Endothelial cell of umbilical vein (primary cell): ENCODE results near the gene AMH. TPM values are rescaled to one million over a fixed set of nuclear protein-coding genes. Genes with fewer than 3 reads are reported as not detected.
A peak's percentile ranks its signal among the peaks of the same experiment; 100 is the strongest.

Experiments
- BruUV-seq: library from RNA; stranded (reverse); fragments of 400-500 nt; replicated peaks from 2 replicates; lab custom pipeline; 2021; lab: Mats Ljungman, UMichigan
- CTCF ChIA-PET: fragments of 300-600, 350-600 bp; sonication (Branson Sonifier 250); formaldehyde crosslinking; loops from one replicate; lab custom pipeline; 2021; ENCODE audit warnings: antibody characterized with exemption, inconsistent platforms; lab: Charles Lee
- POLR2A ChIA-PET: fragments of 300-600, 350-600 bp; sonication (Branson Sonifier 250); formaldehyde crosslinking; loops from one replicate; lab custom pipeline; 2021; ENCODE audit warnings: antibody characterized with exemption, inconsistent platforms; lab: Charles Lee
- DNase-seq: peaks from one replicate; pipeline ENCODE4 v3.0.0-alpha.2; 2011; ENCODE audit warnings: low read depth, low spot score
- FAIRE-seq: peaks from 2 replicates; lab custom pipeline; 2011; peaks lifted over from hg19 to GRCh38; lab: Jason Lieb, UNC
- H2AFZ ChIP-seq: 2 replicates; pipeline ENCODE4 v1.6.0; 2012; ENCODE audit warnings: low read depth, low read length, control low read depth, inconsistent platforms
- H3K27ac ChIP-seq: 2 replicates; pipeline ENCODE4 v1.5.1; 2011; ENCODE audit warnings: low read depth, mild to moderate bottlenecking, control low read depth, low read length, moderate library complexity; ENCODE audit not compliant: insufficient read depth
- H3K27me3 ChIP-seq, 2 experiments: 2 replicates each; pipeline versions ENCODE4 v1.6.0 to v1.6.1; 2011; ENCODE audit warnings: low read length in 2 of 2, mixed read lengths in 1 of 2; ENCODE audit not compliant: control insufficient read depth in 2 of 2, insufficient read depth in 2 of 2
- H3K36me3 ChIP-seq, 2 experiments: 2 replicates in 1 of 2; 3 replicates in 1 of 2; pipeline ENCODE4 v1.5.1; 2011; ENCODE audit warnings: low read length in 2 of 2, mild to moderate bottlenecking in 1 of 2, moderate library complexity in 1 of 2; ENCODE audit not compliant: control insufficient read depth in 2 of 2, insufficient read depth in 2 of 2; ENCODE audit errors: extremely low read depth in 1 of 2
- H3K4me1 ChIP-seq: 3 replicates; pipeline ENCODE4 v1.5.1; 2011; ENCODE audit warnings: mild to moderate bottlenecking, low read length; ENCODE audit not compliant: control insufficient read depth, insufficient read depth; ENCODE audit errors: extremely low read depth
- H3K4me2 ChIP-seq: 2 replicates; pipeline ENCODE4 v1.6.1; 2011; ENCODE audit warnings: low read length, control low read depth, mixed read lengths; ENCODE audit not compliant: insufficient read depth
- H3K4me3 ChIP-seq, 3 experiments: fragments of 200-600 bp in 1 of 3; sonication (generic), shearing (Covaris generic) in 1 of 3; replicated peaks in 1 of 3; 2 replicates each; pipeline ENCODE4 v1.5.1; 2011 to 2016; ENCODE audit warnings: control low read depth in 3 of 3, low read length in 3 of 3, mild to moderate bottlenecking in 2 of 3, inconsistent platforms in 1 of 3, low read depth in 1 of 3, moderate library complexity in 1 of 3; ENCODE audit not compliant: insufficient read depth in 1 of 3
- H3K79me2 ChIP-seq: 2 replicates; pipeline ENCODE4 v1.6.0; 2012; ENCODE audit warnings: low read length, inconsistent platforms; ENCODE audit not compliant: control insufficient read depth, insufficient read depth
- H3K9ac ChIP-seq: replicated peaks from 2 replicates; pipeline ENCODE3; 2011; ENCODE audit warnings: low read length, control low read depth; ENCODE audit not compliant: insufficient read depth; ENCODE audit errors: extremely low read depth
- H3K9me1 ChIP-seq: replicated peaks from 3 replicates; pipeline ENCODE4 v1.6.0; 2011; ENCODE audit warnings: mild to moderate bottlenecking, low read length; ENCODE audit not compliant: control insufficient read depth, insufficient read depth; ENCODE audit errors: extremely low read depth
- H3K9me3 ChIP-seq: replicated peaks from 2 replicates; pipeline ENCODE4 v1.5.1; 2012; ENCODE audit warnings: low read length, inconsistent platforms; ENCODE audit not compliant: control insufficient read depth, insufficient read depth
- H4K20me1 ChIP-seq: replicated peaks from 2 replicates; pipeline ENCODE3; 2011; ENCODE audit warnings: mild to moderate bottlenecking, low read length; ENCODE audit not compliant: control insufficient read depth, insufficient read depth; ENCODE audit errors: extremely low read depth
- CTCF ChIP-seq, 2 donors: IDR thresholded peaks; 1 replicate in 1 of 2; 2 replicates in 1 of 2; pipeline ENCODE4 v1.5.1; 2011; ENCODE audit warnings: low read length in 2 of 2, mild to moderate bottlenecking in 2 of 2, moderate library complexity in 2 of 2, control low read depth in 1 of 2, inconsistent platforms in 1 of 2, low read depth in 1 of 2; ENCODE audit not compliant: insufficient read depth in 1 of 2; ENCODE audit errors: extremely low read depth in 1 of 2
- EZH2 ChIP-seq: IDR thresholded peaks from 2 replicates; pipeline ENCODE4 v1.6.1; 2012; ENCODE audit warnings: borderline replicate concordance, low read depth, mild to moderate bottlenecking, moderate library complexity, low read length, inconsistent platforms; ENCODE audit not compliant: severe bottlenecking
- JUN ChIP-seq: IDR thresholded peaks from 2 replicates; pipeline ENCODE4 v1.6.1; 2011; ENCODE audit warnings: borderline replicate concordance, low read depth; ENCODE audit not compliant: insufficient read length, insufficient read depth
- MAX ChIP-seq: IDR thresholded peaks from 2 replicates; pipeline ENCODE4 v1.6.1; 2011; ENCODE audit not compliant: insufficient read depth, insufficient read length
- POLR2A ChIP-seq: IDR thresholded peaks from 2 replicates; pipeline ENCODE4 v1.6.1; 2012; ENCODE audit warnings: low read depth, mild to moderate bottlenecking, control low read depth, low read length
- POLR2AphosphoS5 ChIP-seq: IDR thresholded peaks from 2 replicates; pipeline ENCODE4 v1.6.1; 2012; ENCODE audit warnings: low read depth, mild to moderate bottlenecking, control low read depth, low read length, moderate library complexity; ENCODE audit not compliant: insufficient read depth
- dilution Hi-C: fragments of 300-500 bp; cut with MboI; formaldehyde crosslinking; loops from one replicate; pipeline ENCODE4 v1.15.0; 2019; ENCODE audit warnings: low sequenced_read_pairs; ENCODE audit not compliant: extremely low pct_ligation_motif_present
- intact Hi-C: fragments of 100-400 bp; cut with micrococcal nuclease; formaldehyde crosslinking; loops from one replicate; pipeline ENCODE4 v1.10.0; 2022
- polyA plus RNA-seq, 4 experiments: library from polyadenylated mRNA; depleted of rRNA in 3 of 4; stranded (reverse) in 3 of 4; unstranded in 1 of 4; fragments of >200 nt; gene quantifications; 2 replicates each; pipeline versions ENCODE4 v1.2.1 to v1.2.3, GENCODE V29; 2011 to 2012; ENCODE audit warnings: missing spikeins in 1 of 4
- total RNA-seq: library from RNA; stranded (reverse); gene quantifications from 2 replicates; pipeline ENCODE4 v1.2.3, GENCODE V29; 2021

Gene AMH
- total and polyA plus RNA-seq, 2 donors (not counting 3 experiments of a cell fraction or from before 2014, with no cell fraction given), result 3.3 to 9.6 TPM

- ChIA-PET CTCF (interaction anchor here (0.7 to 3.2 kb wide), 8 partner anchors 13 to 335 kb away, joined by 3 to 13 read pairs (median 4); partner anchors contain the start of gene PLEKHJ1), POLR2A (no interaction called here)
- no peak overlapping the region for H3K4me3 ChIP-seq
- peaks cover 27% of the 10 kb centered on the region for H3K4me1 ChIP-seq
- dilution Hi-C loops, result no loop called here
- no peak for FAIRE-seq
- H3K27ac ChIP-seq, result no peak overlapping the region
- no peaks in the 10 kb centered on the region for H4K20me1 ChIP-seq
- no peaks in the 10 kb centered on the region for H3K9me1 ChIP-seq
- intact Hi-C loops, result loop anchor here (1.0 kb wide), 2 partner anchors 40 to 115 kb away; no protein-coding TSS in a partner anchor
- no peak overlapping the region for H2AFZ ChIP-seq
- DNase-seq, result no peak
- H3K9me3 ChIP-seq, result no peaks in the 10 kb centered on the region
- H3K79me2 ChIP-seq, result peaks cover 33% of the 10 kb centered on the region
- no TSS peak for BruUV-seq
- no peak overlapping the region for H3K4me2 ChIP-seq
- no peaks in the 10 kb centered on the region for H3K27me3 ChIP-seq
- TF ChIP-seq JUN (no peak), POLR2A (peak; percentile 7)
- H3K36me3 ChIP-seq, result peaks cover 2 to 18% of the 10 kb centered on the region in 2 experiments
- no peak overlapping the region for H3K9ac ChIP-seq
Measured at GRCh38 chr19:2275588-2276428, 26.7 kb downstream of the AMH start.

GRCh38 chr19:2276429-2276986 lies 27.4 kb downstream of the AMH start:
- peaks cover 26% of the 10 kb centered on the region for H3K79me2 ChIP-seq
- H4K20me1 ChIP-seq, result no peaks in the 10 kb centered on the region
- H3K27me3 ChIP-seq, result no peaks in the 10 kb centered on the region

More at GRCh38 chr19:2276429-2276986, 27.4 kb downstream of the AMH start:
- H2AFZ ChIP-seq, result no peak overlapping the region
- no peaks in the 10 kb centered on the region for H3K9me1 ChIP-seq
- POLR2A ChIA-PET, result no interaction called here
- no peak overlapping the region for H3K4me2 ChIP-seq
- no peak overlapping the region for H3K9ac ChIP-seq
- CTCF ChIA-PET, result interaction anchor here (0.8 to 1.5 kb wide), 3 partner anchors 15 to 335 kb away, joined by 3 to 7 read pairs (median 3); no protein-coding TSS in a partner anchor
- peaks cover 2 to 17% of the 10 kb centered on the region in 2 experiments for H3K36me3 ChIP-seq
- peaks cover 24% of the 10 kb centered on the region for H3K4me1 ChIP-seq
- BruUV-seq, result no TSS peak
- no peak for TF ChIP-seq JUN
- TF ChIP-seq POLR2AphosphoS5, result no peak
- no peak for TF ChIP-seq MAX
- TF ChIP-seq CTCF (IDR thresholded peaks at IDR 0.05; ENCODE audit: extremely low read depth in 1 of 2, insufficient read depth in 1 of 2, low read depth in 1 of 2, low read length in 2 of 2), result no peak
- TF ChIP-seq EZH2, result no peak
- no peak for TF ChIP-seq POLR2A
- no peak overlapping the region for H3K4me3 ChIP-seq
- intact Hi-C loops, result no loop called here
- H3K27ac ChIP-seq, result no peak overlapping the region
- FAIRE-seq (no peak), DNase-seq (no peak)
- dilution Hi-C loops, result no loop called here
- H3K9me3 ChIP-seq, result no peaks in the 10 kb centered on the region
